Measurements from ENCODE around the gene TFAM.

The TFAM gene

GRCh38 chr10:58352956-58353610 lies 32.1 kb upstream of the TFAM start:
- H3K79me2 ChIP-seq (ENCODE audit: insufficient read depth, low read length), result no peaks in the 10 kb centered on the region; the same call in 1 of the 2 replicates
- no peaks in the 10 kb centered on the region for H3K27me3 ChIP-seq (ENCODE audit: low read length)
- no peak overlapping the region for H3K4me3 ChIP-seq (ENCODE audit: insufficient read depth, low read length, poor library complexity, severe bottlenecking)
- H3K4me2 ChIP-seq (ENCODE audit: low read depth, low read length, poor library complexity, severe bottlenecking), result no peak overlapping the region
- no peaks in the 10 kb centered on the region for H3K9me2 ChIP-seq (replicated peaks; ENCODE audit: insufficient read depth, low read length)
- H3K36me3 ChIP-seq (ENCODE audit: low read length), result no peaks in the 10 kb centered on the region
- H3K9ac ChIP-seq (ENCODE audit: low read length), result no peak overlapping the region
- no peak overlapping the region for H3K27ac ChIP-seq (ENCODE audit: low read depth, low read length)
- no peak overlapping the region for H2AFZ ChIP-seq (ENCODE audit: low read depth, low read length, severe bottlenecking)
- 0 out of 2 replicates have a peak, but pooled peaks cover 5% of the 10 kb centered on the region for H4K20me1 ChIP-seq (ENCODE audit: low read depth, low read length)
- no peak for TF ChIP-seq EZH2phosphoT487 (conservative IDR thresholded peaks at IDR 0.05; ENCODE audit: low read length)
- TF ChIP-seq, protein P1, sequence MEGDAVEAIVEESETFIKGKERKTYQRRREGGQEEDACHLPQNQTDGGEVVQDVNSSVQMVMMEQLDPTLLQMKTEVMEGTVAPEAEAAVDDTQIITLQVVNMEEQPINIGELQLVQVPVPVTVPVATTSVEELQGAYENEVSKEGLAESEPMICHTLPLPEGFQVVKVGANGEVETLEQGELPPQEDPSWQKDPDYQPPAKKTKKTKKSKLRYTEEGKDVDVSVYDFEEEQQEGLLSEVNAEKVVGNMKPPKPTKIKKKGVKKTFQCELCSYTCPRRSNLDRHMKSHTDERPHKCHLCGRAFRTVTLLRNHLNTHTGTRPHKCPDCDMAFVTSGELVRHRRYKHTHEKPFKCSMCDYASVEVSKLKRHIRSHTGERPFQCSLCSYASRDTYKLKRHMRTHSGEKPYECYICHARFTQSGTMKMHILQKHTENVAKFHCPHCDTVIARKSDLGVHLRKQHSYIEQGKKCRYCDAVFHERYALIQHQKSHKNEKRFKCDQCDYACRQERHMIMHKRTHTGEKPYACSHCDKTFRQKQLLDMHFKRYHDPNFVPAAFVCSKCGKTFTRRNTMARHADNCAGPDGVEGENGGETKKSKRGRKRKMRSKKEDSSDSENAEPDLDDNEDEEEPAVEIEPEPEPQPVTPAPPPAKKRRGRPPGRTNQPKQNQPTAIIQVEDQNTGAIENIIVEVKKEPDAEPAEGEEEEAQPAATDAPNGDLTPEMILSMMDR (IDR thresholded peaks at IDR 0.05; ENCODE audit: insufficient read depth, low read length, poor library complexity, severe bottlenecking), result no peak
- H3F3A ChIP-seq (ENCODE audit: insufficient read depth), result no peaks in the 10 kb centered on the region
- no peaks in the 10 kb centered on the region for H3K9me3 ChIP-seq (ENCODE audit: insufficient read depth, low read length)

DNA sequence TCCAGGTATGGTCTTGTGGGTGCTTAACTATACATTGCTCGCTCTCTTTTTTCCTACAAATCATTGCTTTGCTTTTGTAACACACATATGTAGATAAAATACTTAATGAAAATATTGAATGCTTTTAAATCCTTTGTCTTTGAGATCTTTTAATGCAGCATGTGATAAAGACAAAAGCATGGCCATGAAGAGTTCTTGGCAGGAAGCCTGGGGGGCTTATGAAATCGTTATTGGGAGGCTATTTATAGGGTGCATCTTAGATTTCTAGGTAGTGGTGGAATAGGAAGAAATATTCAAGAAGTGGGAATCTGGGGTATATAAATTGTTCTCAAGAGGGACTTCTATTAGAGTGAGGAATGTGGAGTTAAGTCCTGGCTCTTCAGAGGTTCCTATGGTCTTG lies 28.5 kb upstream of the TFAM start:
- Histone ChIP-seq H3K9ac (ENCODE audit: low read length) (no peak overlapping the region), H3K27me3 (ENCODE audit: low read length) (no peaks in the 10 kb centered on the region), H3F3A (ENCODE audit: insufficient read depth) (no peaks in the 10 kb centered on the region), H3K36me3 (ENCODE audit: low read length) (no peaks in the 10 kb centered on the region), H3K9me3 (ENCODE audit: insufficient read depth, low read length) (no peaks in the 10 kb centered on the region), H3K27ac (ENCODE audit: low read depth, low read length) (no peak overlapping the region), H2AFZ (ENCODE audit: low read depth, low read length, severe bottlenecking) (no peak overlapping the region), H3K4me3 (ENCODE audit: insufficient read depth, low read length, poor library complexity, severe bottlenecking) (no peak overlapping the region), H3K79me2 (ENCODE audit: insufficient read depth, low read length) (no peaks in the 10 kb centered on the region; the same call in 1 of the 2 replicates), H3K9me2 (replicated peaks; ENCODE audit: insufficient read depth, low read length) (no peaks in the 10 kb centered on the region), H4K20me1 (ENCODE audit: low read depth, low read length) (0 out of 2 replicates have a peak, but pooled peaks cover 5% of the 10 kb centered on the region), H3K4me2 (ENCODE audit: low read depth, low read length, poor library complexity, severe bottlenecking) (no peak overlapping the region)
- TF ChIP-seq EZH2phosphoT487 (conservative IDR thresholded peaks at IDR 0.05; ENCODE audit: low read length), result no peak
- TF ChIP-seq, protein P1 (IDR thresholded peaks at IDR 0.05; ENCODE audit: insufficient read depth, low read length, poor library complexity, severe bottlenecking), result no peak

DNA sequence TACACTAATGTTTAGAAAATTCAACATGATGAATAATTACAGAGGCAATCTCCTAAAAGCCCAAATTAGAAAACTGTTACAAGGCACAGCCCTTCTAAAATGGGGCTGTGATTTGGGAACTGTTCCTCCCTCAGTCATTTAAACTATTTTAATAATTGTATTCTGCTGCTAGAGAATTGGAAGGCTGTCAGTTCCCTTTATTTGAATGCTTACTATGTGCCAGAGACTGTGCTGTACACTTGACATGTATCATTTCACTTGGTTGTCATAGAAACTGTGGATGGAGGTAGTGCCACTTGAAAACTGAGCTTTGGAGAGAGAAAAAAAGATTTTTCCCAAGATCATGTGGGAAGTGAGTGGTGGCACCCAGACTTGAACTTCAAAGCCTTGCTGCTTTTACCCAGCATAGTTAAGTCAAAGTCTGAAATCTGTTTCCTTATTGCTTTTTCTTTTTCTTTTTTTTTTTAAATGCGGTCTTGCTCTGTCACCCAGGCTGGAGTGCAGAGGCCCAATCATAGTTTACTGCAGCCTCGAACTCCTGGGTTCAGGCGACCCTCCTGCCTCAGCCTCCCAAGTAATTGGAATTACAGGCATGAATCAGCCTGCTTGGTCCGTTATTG lies 26.8 kb upstream of the TFAM start:
- no peaks in the 10 kb centered on the region for H3K27me3 ChIP-seq (ENCODE audit: low read length)
- H3K4me3 ChIP-seq (ENCODE audit: insufficient read depth, low read length, poor library complexity, severe bottlenecking), result no peak overlapping the region
- TF ChIP-seq, protein P1 (IDR thresholded peaks at IDR 0.05; ENCODE audit: insufficient read depth, low read length, poor library complexity, severe bottlenecking), result no peak
- TF ChIP-seq EZH2phosphoT487 (conservative IDR thresholded peaks at IDR 0.05; ENCODE audit: low read length), result no peak
- 0 out of 2 replicates have a peak, but pooled peaks cover 2% of the 10 kb centered on the region for H3K36me3 ChIP-seq (ENCODE audit: low read length)
- no peaks in the 10 kb centered on the region for H3K79me2 ChIP-seq (ENCODE audit: insufficient read depth, low read length)
- H3K27ac ChIP-seq (ENCODE audit: low read depth, low read length), result no peak overlapping the region
- H3K9me3 ChIP-seq (ENCODE audit: insufficient read depth, low read length), result no peaks in the 10 kb centered on the region
- no peak overlapping the region for H2AFZ ChIP-seq (ENCODE audit: low read depth, low read length, severe bottlenecking)
- no peak overlapping the region for H3K9ac ChIP-seq (ENCODE audit: low read length)
- H3K9me2 ChIP-seq (replicated peaks; ENCODE audit: insufficient read depth, low read length), result no peaks in the 10 kb centered on the region
- 0 out of 2 replicates have a peak, but pooled peaks cover 5% of the 10 kb centered on the region for H4K20me1 ChIP-seq (ENCODE audit: low read depth, low read length)
- H3F3A ChIP-seq (ENCODE audit: insufficient read depth), result no peaks in the 10 kb centered on the region; the same call in 1 of the 2 replicates
- H3K4me2 ChIP-seq (ENCODE audit: low read depth, low read length, poor library complexity, severe bottlenecking), result no peak overlapping the region
